HepG2 (cell line): ENCODE results near the gene GAS2. TPM values are rescaled to one million over a fixed set of nuclear protein-coding genes. Genes with fewer than 3 reads are reported as not detected.

Source experiments
- GATAD1 ChIP-seq: IDR thresholded peaks from 2 replicates; pipeline ENCODE4 v1.6.1; 2016; ENCODE audit warnings: missing genetic modification reagents, missing compliant biosample characterization
- HOXA5 ChIP-seq: sonication (generic); formaldehyde crosslinking; IDR thresholded peaks from 2 replicates; pipeline ENCODE4 v1.4.0; 2020; ENCODE audit warnings: missing genetic modification reagents
- IRF2 ChIP-seq: IDR thresholded peaks from 2 replicates; pipeline ENCODE4 v1.6.1; 2018; ENCODE audit warnings: missing genetic modification reagents, missing compliant biosample characterization
- KLF11 ChIP-seq: IDR thresholded peaks from 2 replicates; pipeline ENCODE4 v1.6.1; 2016; ENCODE audit warnings: missing compliant biosample characterization
- KMT2A ChIP-seq: sonication (generic); formaldehyde crosslinking; IDR thresholded peaks from 2 replicates; pipeline ENCODE4 v1.4.0; 2020; ENCODE audit warnings: missing genetic modification reagents
- MYPOP ChIP-seq: sonication (generic); formaldehyde crosslinking; IDR thresholded peaks from 2 replicates; pipeline ENCODE4 v1.8.1; 2023; ENCODE audit warnings: mild to moderate bottlenecking, moderate library complexity, missing genetic modification reagents
- NR2F2 ChIP-seq: IDR thresholded peaks from 2 replicates; pipeline ENCODE4 v1.6.1; 2012; ENCODE audit warnings: low read depth, inconsistent platforms, borderline replicate concordance
- POLR2G ChIP-seq: fragments of 200-400 bp; formaldehyde crosslinking; IDR thresholded peaks from 2 replicates; pipeline ENCODE4 v1.6.1; 2018; ENCODE audit warnings: mild to moderate bottlenecking, low read depth, low read length, moderate library complexity
- RFX1 ChIP-seq: fragments of 450-650 bp; IDR thresholded peaks from 2 replicates; pipeline ENCODE4 v1.6.1; 2017
- THAP9 ChIP-seq: sonication (generic); formaldehyde crosslinking; IDR thresholded peaks from 2 replicates; pipeline ENCODE4; 2020; ENCODE audit warnings: missing genetic modification reagents, mild to moderate bottlenecking, borderline replicate concordance
- UBTF ChIP-seq: sonication (generic); formaldehyde crosslinking; IDR thresholded peaks from 2 replicates; pipeline ENCODE4 v1.4.0; 2020; ENCODE audit warnings: mild to moderate bottlenecking, missing genetic modification reagents
- YY1 ChIP-seq: IDR thresholded peaks from 2 replicates; pipeline ENCODE4 v1.6.1; 2011; ENCODE audit warnings: low read length, low read depth, moderate library complexity, mild to moderate bottlenecking; ENCODE audit not compliant: insufficient read depth, insufficient replicate concordance
- ZFAT ChIP-seq: sonication (generic); formaldehyde crosslinking; conservative IDR thresholded peaks from 2 replicates; pipeline ENCODE4 v1.8.1; 2023; ENCODE audit warnings: missing genetic modification reagents, inconsistent platforms
- ZFP1 ChIP-seq: IDR thresholded peaks from 2 replicates; pipeline ENCODE4 v1.6.1; 2016
- ZNF317 ChIP-seq: sonication (generic); formaldehyde crosslinking; IDR thresholded peaks from 2 replicates; pipeline ENCODE4 v1.5.0; 2020; ENCODE audit warnings: mild to moderate bottlenecking, missing genetic modification reagents
- ZNF335 ChIP-seq: sonication (generic); formaldehyde crosslinking; IDR thresholded peaks from 2 replicates; pipeline ENCODE4 v1.4.0; 2020; ENCODE audit warnings: missing genetic modification reagents
- ZNF414 ChIP-seq: sonication (generic); formaldehyde crosslinking; IDR thresholded peaks from 2 replicates; pipeline ENCODE4 v1.5.0; 2020; ENCODE audit warnings: missing genetic modification reagents
- ZNF598 ChIP-seq: sonication (generic); formaldehyde crosslinking; IDR thresholded peaks from 2 replicates; pipeline ENCODE4 v1.5.1; 2020; ENCODE audit warnings: mild to moderate bottlenecking, missing genetic modification reagents, borderline replicate concordance
- ZNF678 ChIP-seq: sonication (generic); formaldehyde crosslinking; IDR thresholded peaks from 2 replicates; pipeline ENCODE4 v1.4.0; 2020; ENCODE audit warnings: mild to moderate bottlenecking, missing genetic modification reagents
- ZNF709 ChIP-seq: sonication (generic); formaldehyde crosslinking; IDR thresholded peaks from 2 replicates; pipeline ENCODE4 v1.5.0; 2020; ENCODE audit warnings: mild to moderate bottlenecking, missing genetic modification reagents
- ZNF816 ChIP-seq: sonication (generic); formaldehyde crosslinking; IDR thresholded peaks from 2 replicates; pipeline ENCODE4 v1.8.0; 2022; ENCODE audit warnings: missing genetic modification reagents, mild to moderate bottlenecking, borderline replicate concordance
- polyA plus RNA-seq, 8 experiments: library from polyadenylated mRNA; depleted of rRNA in 3 of 8; stranded (reverse) in 7 of 8; unstranded in 1 of 8; fragments of >200 nt; fragmentation: Illumina TruSeq in 4 of 8; extraction: Trizol in 4 of 8; gene quantifications; 2 replicates each; pipeline versions ENCODE4 v1.2.1 to v1.2.3, GENCODE V29; 2011 to 2016; ENCODE audit warnings: low read depth in 4 of 8, missing spikeins in 1 of 8, mixed read lengths in 1 of 8; ENCODE audit not compliant: insufficient read depth in 1 of 8
- total RNA-seq, 5 experiments: library from RNA; depleted of rRNA; stranded (reverse); fragments of >200 nt; fragmentation: Illumina TruSeq; extraction: Trizol; gene quantifications; 2 replicates each; pipeline ENCODE4 v1.2.3, GENCODE V29; 2016; ENCODE audit warnings: low read depth in 1 of 5
- TF ChIP-seq, protein P1 (sequence below): IDR thresholded peaks from 2 replicates; pipeline ENCODE4 v1.6.1; 2016; ENCODE audit warnings: control low read depth

GAS2 gene
- total and polyA plus RNA-seq, 2 of the 13 experiments (the other 11 are each of a cell fraction or from before 2014, with no cell fraction given), result 26.0 to 85.1 TPM

DNA sequence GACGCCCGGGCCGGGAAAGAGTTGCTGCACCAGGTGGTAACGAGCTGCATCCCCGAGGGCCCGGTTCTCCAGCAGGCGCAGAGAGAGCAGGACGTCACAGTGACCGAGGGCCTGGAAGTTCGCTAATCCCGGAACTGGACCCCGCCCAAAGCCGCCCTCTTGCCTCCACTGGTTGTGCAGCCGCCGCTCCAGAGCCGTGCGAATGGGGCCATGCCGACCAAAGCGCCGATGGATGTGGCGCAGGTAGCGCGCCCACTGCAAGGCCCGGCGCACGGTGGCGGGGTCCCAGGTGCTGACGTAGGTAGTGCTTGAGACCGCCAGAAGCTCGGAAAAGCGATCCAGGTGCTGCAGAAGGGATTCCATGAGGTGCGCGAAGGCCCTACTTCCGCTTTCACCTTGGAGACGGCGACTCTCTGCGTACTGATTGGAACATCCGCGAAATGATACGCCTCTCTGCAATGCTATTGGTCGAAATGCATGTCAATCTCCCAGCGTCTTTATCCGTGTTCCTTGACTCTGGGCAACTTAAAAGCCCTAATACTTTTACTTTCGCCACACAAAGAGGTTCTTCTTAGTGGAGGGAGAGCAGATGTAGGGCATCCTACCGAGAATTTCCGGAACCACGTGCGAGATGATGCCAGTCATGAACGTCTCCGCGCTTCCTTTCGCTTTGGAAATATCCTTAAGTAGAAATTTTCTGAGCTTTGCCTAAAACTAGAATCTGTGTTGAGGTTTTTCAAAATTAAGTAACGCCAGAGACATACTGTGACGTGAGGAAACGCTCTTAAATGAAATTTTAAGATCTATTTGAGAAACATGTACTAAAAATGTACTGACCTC is 40.7 kb upstream of the GAS2 start, which contains the start of gene FANCF (continued):
- TF ChIP-seq RFX1 (peak; percentile 55; the same call in 1 of the 2 replicates), MYPOP (peak; percentile 67; the same call in 1 of the 2 replicates), ZNF598 (CRISPR knock-in tag) (peak; percentile 86; the same call in 1 of the 2 replicates), THAP9 (peak; percentile 93; the same call in 1 of the 2 replicates), IRF2 (CRISPR knock-in tag) (peak; percentile 75), ZNF678 (no peak), ZNF414 (0 out of 2 replicates have a peak, but pooled peaks have one; percentile 20), UBTF (peak; percentile 61), KMT2A (CRISPR knock-in tag) (peak; percentile 62; the same call in 1 of the 2 replicates), ZFP1 (CRISPR knock-in tag) (0 out of 2 replicates have a peak, but pooled peaks have one; percentile 48), ZNF816 (CRISPR knock-in tag) (peak; percentile 79; the same call in 1 of the 2 replicates), YY1 (peak; percentile 70), ZNF709 (CRISPR knock-in tag) (no peak; the same call in 1 of the 2 replicates), POLR2G (peak; percentile 78), NR2F2 (0 out of 2 replicates have a peak, but pooled peaks have one; percentile 39), ZFAT (CRISPR knock-in tag) (peak; percentile 93), KLF11 (no peak), HOXA5 (CRISPR knock-in tag) (no peak; the same call in 1 of the 2 replicates), ZNF317 (CRISPR knock-in tag) (peak; percentile 79), GATAD1 (CRISPR knock-in tag) (peak; percentile 83), ZNF335 (CRISPR knock-in tag) (0 out of 2 replicates have a peak, but pooled peaks have one; percentile 70)
- TF ChIP-seq, protein P1, sequence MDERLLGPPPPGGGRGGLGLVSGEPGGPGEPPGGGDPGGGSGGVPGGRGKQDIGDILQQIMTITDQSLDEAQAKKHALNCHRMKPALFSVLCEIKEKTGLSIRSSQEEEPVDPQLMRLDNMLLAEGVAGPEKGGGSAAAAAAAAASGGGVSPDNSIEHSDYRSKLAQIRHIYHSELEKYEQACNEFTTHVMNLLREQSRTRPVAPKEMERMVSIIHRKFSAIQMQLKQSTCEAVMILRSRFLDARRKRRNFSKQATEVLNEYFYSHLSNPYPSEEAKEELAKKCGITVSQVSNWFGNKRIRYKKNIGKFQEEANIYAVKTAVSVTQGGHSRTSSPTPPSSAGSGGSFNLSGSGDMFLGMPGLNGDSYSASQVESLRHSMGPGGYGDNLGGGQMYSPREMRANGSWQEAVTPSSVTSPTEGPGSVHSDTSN (CRISPR knock-in tag), result peak; percentile 99
